ENCODE data around the gene CTIF. TPM values are rescaled to one million over a fixed set of nuclear protein-coding genes. Genes with fewer than 3 reads are reported as not detected.

The CTIF gene
- polyA plus RNA-seq, 4 donors: 8.1 to 22.6 (median 11.3) TPM

GRCh38 chr18:48819276-48819675, 280.4 kb downstream of the CTIF start:
- H3K4me3 ChIP-seq (ENCODE audit: low read depth in 1 of 3, low read length in 3 of 3): no peak overlapping the region
- peaks cover 0 to 47% (median 0%) of the 10 kb centered on the region in 3 donors for H3K36me3 ChIP-seq (ENCODE audit: control insufficient read depth in 3 of 3, insufficient read depth in 2 of 3, low read depth in 1 of 3, low read length in 3 of 3)
- no peaks in the 10 kb centered on the region for H3K27me3 ChIP-seq (ENCODE audit: control insufficient read depth in 3 of 3, insufficient read depth in 3 of 3, low read length in 3 of 3)
- H3K4me1 ChIP-seq (ENCODE audit: control insufficient read depth in 3 of 3, insufficient read depth in 2 of 3, low read depth in 1 of 3, low read length in 2 of 3): peaks cover under 1 to 20% (median 2%) of the 10 kb centered on the region in 3 donors
- 27 to 75% (median 64%) methylated on average over 15 of the region's 15 CpGs for WGBS, 3 donors
- H3K9me3 ChIP-seq (ENCODE audit: control insufficient read depth in 2 of 2, insufficient read depth in 1 of 2, low read depth in 1 of 2, low read length in 1 of 2): no peaks in the 10 kb centered on the region
- DNase-seq: peak; percentile 60 to 64
- no peak for FAIRE-seq
- no peak overlapping the region for H3K27ac ChIP-seq (ENCODE audit: low read depth in 1 of 3, low read length in 2 of 3)

GRCh38 chr18:48819781-48820482, 281.1 kb downstream of the CTIF start:
- H3K27me3 ChIP-seq (ENCODE audit: control insufficient read depth in 3 of 3, insufficient read depth in 3 of 3, low read length in 3 of 3): no peaks in the 10 kb centered on the region
- H3K4me3 ChIP-seq (ENCODE audit: low read depth in 1 of 3, low read length in 3 of 3): no peak overlapping the region
- H3K27ac ChIP-seq (ENCODE audit: low read depth in 1 of 3, low read length in 2 of 3): no peak overlapping the region
- no peak for FAIRE-seq
- DNase-seq: no peak
- no peaks in the 10 kb centered on the region for H3K9me3 ChIP-seq (ENCODE audit: control insufficient read depth in 2 of 2, insufficient read depth in 1 of 2, low read depth in 1 of 2, low read length in 1 of 2)
- H3K36me3 ChIP-seq (ENCODE audit: control insufficient read depth in 3 of 3, insufficient read depth in 2 of 3, low read depth in 1 of 3, low read length in 3 of 3): peaks cover 0 to 48% (median 0%) of the 10 kb centered on the region in 3 donors
- peaks cover 0 to 15% (median 0%) of the 10 kb centered on the region in 3 donors for H3K4me1 ChIP-seq (ENCODE audit: control insufficient read depth in 3 of 3, insufficient read depth in 2 of 3, low read depth in 1 of 3, low read length in 2 of 3)
- WGBS, 3 donors: 90 to 93% (median 92%) methylated on average over 11 of the region's 11 CpGs

- no peak for FAIRE-seq
- H3K36me3 ChIP-seq (ENCODE audit: control insufficient read depth in 3 of 3, insufficient read depth in 2 of 3, low read depth in 1 of 3, low read length in 3 of 3): peaks cover 0 to 52% (median 0%) of the 10 kb centered on the region in 3 donors
- peaks cover 0 to 22% (median 0%) of the 10 kb centered on the region in 3 donors for H3K4me1 ChIP-seq (ENCODE audit: control insufficient read depth in 3 of 3, insufficient read depth in 2 of 3, low read depth in 1 of 3, low read length in 2 of 3)
Observed at GRCh38 chr18:48820483-48821250, 281.8 kb downstream of the CTIF start.

GRCh38 chr18:48821251-48821590, 282.4 kb downstream of the CTIF start:
- H3K36me3 ChIP-seq (ENCODE audit: control insufficient read depth in 3 of 3, insufficient read depth in 2 of 3, low read depth in 1 of 3, low read length in 3 of 3): peaks cover 0 to 52% (median 0%) of the 10 kb centered on the region in 3 donors
- DNase-seq (no peak), FAIRE-seq (no peak)
- no peak overlapping the region for H3K27ac ChIP-seq (ENCODE audit: low read depth in 1 of 3, low read length in 2 of 3)
- H3K4me1 ChIP-seq (ENCODE audit: control insufficient read depth in 3 of 3, insufficient read depth in 2 of 3, low read depth in 1 of 3, low read length in 2 of 3): peaks cover 0 to 27% (median 0%) of the 10 kb centered on the region in 3 donors
- no peak overlapping the region for H3K4me3 ChIP-seq (ENCODE audit: low read depth in 1 of 3, low read length in 3 of 3)
- H3K27me3 ChIP-seq (ENCODE audit: control insufficient read depth in 3 of 3, insufficient read depth in 3 of 3, low read length in 3 of 3): no peaks in the 10 kb centered on the region
- 88 to 96% (median 92%) methylated on average over 5 of the region's 5 CpGs for WGBS, 3 donors
- no peaks in the 10 kb centered on the region for H3K9me3 ChIP-seq (ENCODE audit: control insufficient read depth in 2 of 2, insufficient read depth in 1 of 2, low read depth in 1 of 2, low read length in 1 of 2)

More at GRCh38 chr18:48820483-48821250, 281.8 kb downstream of the CTIF start:
- WGBS, 3 donors: 82 to 93% (median 90%) methylated on average over 11 of the region's 11 CpGs
- H3K9me3 ChIP-seq (ENCODE audit: control insufficient read depth in 2 of 2, insufficient read depth in 1 of 2, low read depth in 1 of 2, low read length in 1 of 2): no peaks in the 10 kb centered on the region
- H3K4me3 ChIP-seq (ENCODE audit: low read depth in 1 of 3, low read length in 3 of 3): no peak overlapping the region
- DNase-seq: no peak
- H3K27me3 ChIP-seq (ENCODE audit: control insufficient read depth in 3 of 3, insufficient read depth in 3 of 3, low read length in 3 of 3): no peaks in the 10 kb centered on the region
- H3K27ac ChIP-seq (ENCODE audit: low read depth in 1 of 3, low read length in 2 of 3): no peak overlapping the region

GRCh38 chr18:48821845-48822244, 283.0 kb downstream of the CTIF start:
- DNase-seq (no peak), FAIRE-seq (no peak)
- Histone ChIP-seq H3K4me1 (ENCODE audit: control insufficient read depth in 3 of 3, insufficient read depth in 2 of 3, low read depth in 1 of 3, low read length in 2 of 3) (peaks cover 0 to 33% (median 0%) of the 10 kb centered on the region in 3 donors), H3K27ac (ENCODE audit: low read depth in 1 of 3, low read length in 2 of 3) (no peak overlapping the region), H3K4me3 (ENCODE audit: low read depth in 1 of 3, low read length in 3 of 3) (no peak overlapping the region), H3K9me3 (ENCODE audit: control insufficient read depth in 2 of 2, insufficient read depth in 1 of 2, low read depth in 1 of 2, low read length in 1 of 2) (no peaks in the 10 kb centered on the region), H3K36me3 (ENCODE audit: control insufficient read depth in 3 of 3, insufficient read depth in 2 of 3, low read depth in 1 of 3, low read length in 3 of 3) (peaks cover 0 to 47% (median 0%) of the 10 kb centered on the region in 3 donors), H3K27me3 (ENCODE audit: control insufficient read depth in 3 of 3, insufficient read depth in 3 of 3, low read length in 3 of 3) (no peaks in the 10 kb centered on the region)
- WGBS, 3 donors: 66 to 78% (median 75%) methylated on average over 4 of the region's 4 CpGs

GRCh38 chr18:48824231-48824970, 285.6 kb downstream of the CTIF start:
- Histone ChIP-seq H3K4me3 (ENCODE audit: low read depth in 1 of 3, low read length in 3 of 3) (no peak overlapping the region), H3K27ac (ENCODE audit: low read depth in 1 of 3, low read length in 2 of 3) (no peak overlapping the region), H3K4me1 (ENCODE audit: control insufficient read depth in 3 of 3, insufficient read depth in 2 of 3, low read depth in 1 of 3, low read length in 2 of 3) (peaks cover 0 to 48% (median 8%) of the 10 kb centered on the region in 3 donors), H3K27me3 (ENCODE audit: control insufficient read depth in 3 of 3, insufficient read depth in 3 of 3, low read length in 3 of 3) (no peaks in the 10 kb centered on the region), H3K9me3 (ENCODE audit: control insufficient read depth in 2 of 2, insufficient read depth in 1 of 2, low read depth in 1 of 2, low read length in 1 of 2) (no peaks in the 10 kb centered on the region), H3K36me3 (ENCODE audit: control insufficient read depth in 3 of 3, insufficient read depth in 2 of 3, low read depth in 1 of 3, low read length in 3 of 3) (peaks cover 0 to 26% (median 0%) of the 10 kb centered on the region in 3 donors)
- no peak for DNase-seq
- no peak for FAIRE-seq
- WGBS, 3 donors: 95 to 98% (median 96%) methylated on average over 14 of the region's 14 CpGs

- WGBS, 3 donors: 72 to 90% (median 89%) methylated on average over 6 of the region's 6 CpGs
- no peak for FAIRE-seq
- H3K27me3 ChIP-seq (ENCODE audit: control insufficient read depth in 3 of 3, insufficient read depth in 3 of 3, low read length in 3 of 3): no peaks in the 10 kb centered on the region
- H3K4me1 ChIP-seq (ENCODE audit: control insufficient read depth in 3 of 3, insufficient read depth in 2 of 3, low read depth in 1 of 3, low read length in 2 of 3): peaks cover 0 to 51% (median 8%) of the 10 kb centered on the region in 3 donors
- H3K9me3 ChIP-seq (ENCODE audit: control insufficient read depth in 2 of 2, insufficient read depth in 1 of 2, low read depth in 1 of 2, low read length in 1 of 2): no peaks in the 10 kb centered on the region
- DNase-seq: no peak
- H3K4me3 ChIP-seq (ENCODE audit: low read depth in 1 of 3, low read length in 3 of 3): no peak overlapping the region
- H3K27ac ChIP-seq (ENCODE audit: low read depth in 1 of 3, low read length in 2 of 3): no peak overlapping the region
- peaks cover 0 to 18% (median 0%) of the 10 kb centered on the region in 3 donors for H3K36me3 ChIP-seq (ENCODE audit: control insufficient read depth in 3 of 3, insufficient read depth in 2 of 3, low read depth in 1 of 3, low read length in 3 of 3)
Observed at GRCh38 chr18:48825101-48825745, 286.4 kb downstream of the CTIF start.

GRCh38 chr18:48826271-48826670, 287.4 kb downstream of the CTIF start:
- H3K27me3 ChIP-seq (ENCODE audit: control insufficient read depth in 3 of 3, insufficient read depth in 3 of 3, low read length in 3 of 3): no peaks in the 10 kb centered on the region
- no peak overlapping the region for H3K4me3 ChIP-seq (ENCODE audit: low read depth in 1 of 3, low read length in 3 of 3)
- DNase-seq (no peak), FAIRE-seq (no peak)
- H3K27ac ChIP-seq (ENCODE audit: low read depth in 1 of 3, low read length in 2 of 3): no peak overlapping the region
- H3K4me1 ChIP-seq (ENCODE audit: control insufficient read depth in 3 of 3, insufficient read depth in 2 of 3, low read depth in 1 of 3, low read length in 2 of 3): peaks cover 0 to 52% (median 8%) of the 10 kb centered on the region in 3 donors
- no peaks in the 10 kb centered on the region for H3K9me3 ChIP-seq (ENCODE audit: control insufficient read depth in 2 of 2, insufficient read depth in 1 of 2, low read depth in 1 of 2, low read length in 1 of 2)
- peaks cover 0 to 7% (median 0%) of the 10 kb centered on the region in 3 donors for H3K36me3 ChIP-seq (ENCODE audit: control insufficient read depth in 3 of 3, insufficient read depth in 2 of 3, low read depth in 1 of 3, low read length in 3 of 3)
- WGBS, 3 donors: 91% methylated on average over 7 of the region's 7 CpGs

Measured in small intestine (tissue), 7 donors.